Fibroblast of lung (primary cell): Measurements from ENCODE around the gene LPP. TPM values are rescaled to one million over a fixed set of nuclear protein-coding genes. Genes with fewer than 3 reads are reported as not detected.

Experiments used
- DNase-seq, 2 donors: peaks; one replicate each; pipeline versions ENCODE4 v3.0.0 to v3.0.0-alpha.2; 2010; ENCODE audit warnings: low read depth in 2 of 2
- H2AFZ ChIP-seq: 2 replicates; pipeline ENCODE4 v1.5.1; 2012; ENCODE audit warnings: low read length, control low read depth, inconsistent platforms
- H3K27ac ChIP-seq: 2 replicates; pipeline ENCODE4 v1.5.1; 2011; ENCODE audit warnings: low read length, control low read depth; ENCODE audit not compliant: insufficient read depth
- H3K27me3 ChIP-seq: 2 replicates; pipeline ENCODE4 v1.5.1; 2011; ENCODE audit warnings: mild to moderate bottlenecking, low read length; ENCODE audit not compliant: control insufficient read depth, insufficient read depth
- H3K36me3 ChIP-seq: 2 replicates; pipeline ENCODE4 v1.5.1; 2011; ENCODE audit warnings: low read length; ENCODE audit not compliant: control insufficient read depth, insufficient read depth
- H3K4me1 ChIP-seq: 2 replicates; pipeline ENCODE4 v1.5.1; 2011; ENCODE audit warnings: low read length; ENCODE audit not compliant: control insufficient read depth, insufficient read depth; ENCODE audit errors: extremely low read depth
- H3K4me2 ChIP-seq: 2 replicates; pipeline ENCODE4 v1.5.1; 2011; ENCODE audit warnings: low read length, control low read depth; ENCODE audit not compliant: insufficient read depth; ENCODE audit errors: extremely low read depth
- H3K4me3 ChIP-seq, 4 experiments: fragments of 200-600 bp in 1 of 4; sonication (generic) in 1 of 4; replicated peaks in 1 of 4; 2 replicates each; pipeline ENCODE4 v1.5.1; 2011 to 2016; ENCODE audit warnings: low read length in 4 of 4, low read depth in 3 of 4, mild to moderate bottlenecking in 3 of 4, control low read depth in 2 of 4, inconsistent platforms in 1 of 4, mixed read lengths in 1 of 4; ENCODE audit not compliant: insufficient read depth in 1 of 4; ENCODE audit errors: control extremely low read depth in 1 of 4
- H3K79me2 ChIP-seq: 2 replicates; pipeline ENCODE4 v1.5.1; 2012; ENCODE audit warnings: mild to moderate bottlenecking, low read length, inconsistent platforms; ENCODE audit not compliant: control insufficient read depth, insufficient read depth
- H3K9ac ChIP-seq: 2 replicates; pipeline ENCODE4 v1.5.1; 2011; ENCODE audit warnings: mild to moderate bottlenecking, low read length, control low read depth; ENCODE audit not compliant: insufficient read depth
- H3K9me3 ChIP-seq: 2 replicates; pipeline ENCODE4 v1.5.1; 2012; ENCODE audit warnings: low read depth, low read length; ENCODE audit not compliant: control insufficient read depth, insufficient read depth
- H4K20me1 ChIP-seq: 2 replicates; pipeline ENCODE4 v1.5.1; 2011; ENCODE audit warnings: low read length; ENCODE audit not compliant: control insufficient read depth, insufficient read depth; ENCODE audit errors: extremely low read depth
- EZH2 ChIP-seq: IDR thresholded peaks from 2 replicates; pipeline ENCODE4 v1.5.1; 2012; ENCODE audit warnings: low read length, control low read depth, mild to moderate bottlenecking; ENCODE audit errors: missing control alignments
- polyA plus RNA-seq, 2 donors: library from polyadenylated mRNA; depleted of rRNA in 1 of 2; stranded (reverse) in 1 of 2; unstranded in 1 of 2; fragments of >200 nt; gene quantifications; 2 replicates each; pipeline ENCODE4 v1.2.1, GENCODE V29; 2011 to 2012; ENCODE audit warnings: missing spikeins in 1 of 2
- total RNA-seq: library from RNA; depleted of rRNA; stranded (reverse); fragments of >200 nt; gene quantifications from 2 replicates; pipeline ENCODE4 v1.2.1, GENCODE V29; 2014
- TF ChIP-seq, protein P1 (sequence below), 2 donors: IDR thresholded peaks in 1 of 2; conservative IDR thresholded peaks in 1 of 2; 1 replicate in 1 of 2; 2 replicates in 1 of 2; pipeline ENCODE4 v1.5.1; 2011 to 2012; ENCODE audit warnings: low read length in 2 of 2, control low read depth in 1 of 2, inconsistent platforms in 1 of 2, low read depth in 1 of 2, mild to moderate bottlenecking in 1 of 2

Gene LPP
- total and polyA plus RNA-seq, 2 donors (not counting 1 experiment from before 2014, with no cell fraction given), result 69.0 to 124 TPM

DNA sequence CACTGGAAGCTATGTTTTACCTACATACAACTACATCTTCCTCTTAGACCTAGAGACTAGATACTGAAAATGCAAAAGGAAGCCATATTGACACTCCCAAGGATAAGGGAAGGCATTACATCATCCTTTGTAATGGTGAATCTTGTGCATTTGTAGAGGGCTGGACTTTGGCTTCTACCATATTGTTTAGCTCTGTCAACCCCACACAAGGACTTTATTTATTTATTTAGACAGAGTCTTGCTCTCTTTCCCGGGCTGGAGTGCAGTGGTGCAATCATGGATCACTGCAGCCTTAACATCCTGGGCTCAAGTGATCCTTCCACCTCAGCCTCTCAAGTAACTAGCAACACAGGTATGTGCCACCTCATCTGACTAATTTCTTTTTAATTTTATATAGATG is 686.3 kb downstream of the LPP start:
- TF ChIP-seq, protein P1, sequence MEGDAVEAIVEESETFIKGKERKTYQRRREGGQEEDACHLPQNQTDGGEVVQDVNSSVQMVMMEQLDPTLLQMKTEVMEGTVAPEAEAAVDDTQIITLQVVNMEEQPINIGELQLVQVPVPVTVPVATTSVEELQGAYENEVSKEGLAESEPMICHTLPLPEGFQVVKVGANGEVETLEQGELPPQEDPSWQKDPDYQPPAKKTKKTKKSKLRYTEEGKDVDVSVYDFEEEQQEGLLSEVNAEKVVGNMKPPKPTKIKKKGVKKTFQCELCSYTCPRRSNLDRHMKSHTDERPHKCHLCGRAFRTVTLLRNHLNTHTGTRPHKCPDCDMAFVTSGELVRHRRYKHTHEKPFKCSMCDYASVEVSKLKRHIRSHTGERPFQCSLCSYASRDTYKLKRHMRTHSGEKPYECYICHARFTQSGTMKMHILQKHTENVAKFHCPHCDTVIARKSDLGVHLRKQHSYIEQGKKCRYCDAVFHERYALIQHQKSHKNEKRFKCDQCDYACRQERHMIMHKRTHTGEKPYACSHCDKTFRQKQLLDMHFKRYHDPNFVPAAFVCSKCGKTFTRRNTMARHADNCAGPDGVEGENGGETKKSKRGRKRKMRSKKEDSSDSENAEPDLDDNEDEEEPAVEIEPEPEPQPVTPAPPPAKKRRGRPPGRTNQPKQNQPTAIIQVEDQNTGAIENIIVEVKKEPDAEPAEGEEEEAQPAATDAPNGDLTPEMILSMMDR (conservative IDR thresholded peaks at IDR 0.05 in 1 of 2, IDR thresholded peaks at IDR 0.05 in 1 of 2; ENCODE audit: low read depth in 1 of 2, low read length in 2 of 2), result no peak
- no peak for TF ChIP-seq EZH2
- H3K9me3 ChIP-seq, result no peaks in the 10 kb centered on the region
- no peaks in the 10 kb centered on the region for H3K36me3 ChIP-seq
- no peak for DNase-seq
- H3K4me3 ChIP-seq, result no peak overlapping the region
- H4K20me1 ChIP-seq, result no peaks in the 10 kb centered on the region
- peaks cover 2% of the 10 kb centered on the region for H3K4me1 ChIP-seq
- no peak overlapping the region for H3K27ac ChIP-seq
- no peak overlapping the region for H3K9ac ChIP-seq
- no peaks in the 10 kb centered on the region for H3K27me3 ChIP-seq
- no peaks in the 10 kb centered on the region for H3K79me2 ChIP-seq
- H3K4me2 ChIP-seq, result no peak overlapping the region
- H2AFZ ChIP-seq, result no peak overlapping the region

DNA sequence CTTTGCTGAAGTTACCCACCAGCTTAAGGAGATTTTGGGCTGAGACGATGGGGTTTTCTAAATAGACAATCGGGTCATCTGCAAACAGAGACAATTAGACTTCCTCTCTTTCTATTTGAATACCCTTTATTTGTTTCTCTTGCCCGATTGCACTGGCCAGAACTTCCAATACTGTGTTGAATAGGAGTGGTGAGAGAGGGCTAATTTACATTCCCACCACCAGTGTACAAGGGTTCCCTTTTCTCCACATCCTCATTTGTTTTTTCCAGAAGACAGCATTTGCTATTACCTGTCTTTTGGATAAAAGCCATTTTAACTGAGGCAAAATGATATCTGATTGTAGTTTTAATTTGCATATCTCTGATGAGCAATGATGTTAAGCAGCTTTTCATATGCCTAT is 687.9 kb downstream of the LPP start:
- Histone ChIP-seq H3K9ac (no peak overlapping the region), H3K79me2 (no peaks in the 10 kb centered on the region), H4K20me1 (no peaks in the 10 kb centered on the region), H3K4me1 (peaks cover 2% of the 10 kb centered on the region), H3K4me2 (no peak overlapping the region), H3K4me3 (no peak overlapping the region), H3K27ac (no peak overlapping the region), H3K9me3 (no peaks in the 10 kb centered on the region), H2AFZ (no peak overlapping the region), H3K27me3 (no peaks in the 10 kb centered on the region), H3K36me3 (no peaks in the 10 kb centered on the region)
- TF ChIP-seq, protein P1 (conservative IDR thresholded peaks at IDR 0.05 in 1 of 2, IDR thresholded peaks at IDR 0.05 in 1 of 2; ENCODE audit: low read depth in 1 of 2, low read length in 2 of 2), result no peak
- no peak for TF ChIP-seq EZH2
- DNase-seq, result no peak

DNA sequence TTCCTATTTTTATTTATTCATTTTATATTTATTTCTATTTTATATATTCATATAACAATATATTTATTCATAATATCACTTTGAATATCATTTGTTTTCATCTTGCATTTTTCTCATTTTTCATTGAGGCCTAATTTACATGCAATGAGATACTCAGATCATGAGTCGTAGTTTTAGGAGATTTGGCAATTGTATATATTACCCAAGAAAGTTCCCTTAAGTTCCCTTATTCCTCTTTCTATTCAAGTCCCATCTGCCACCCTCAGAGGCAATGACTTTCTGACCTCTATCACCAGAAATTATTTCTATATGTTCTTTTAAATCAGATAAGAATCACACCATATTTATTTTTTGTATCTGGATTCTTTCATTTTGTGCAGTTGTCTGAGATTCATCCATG is 688.7 kb downstream of the LPP start:
- no peak overlapping the region for H3K4me3 ChIP-seq
- no peak overlapping the region for H3K4me2 ChIP-seq
- no peaks in the 10 kb centered on the region for H4K20me1 ChIP-seq
- DNase-seq, result peak; percentile 23 to 59
- peaks cover 2% of the 10 kb centered on the region for H3K4me1 ChIP-seq
- no peak overlapping the region for H3K9ac ChIP-seq
- H2AFZ ChIP-seq, result no peak overlapping the region
- H3K36me3 ChIP-seq, result no peaks in the 10 kb centered on the region
- TF ChIP-seq EZH2, result no peak
- TF ChIP-seq, protein P1 (conservative IDR thresholded peaks at IDR 0.05 in 1 of 2, IDR thresholded peaks at IDR 0.05 in 1 of 2; ENCODE audit: low read depth in 1 of 2, low read length in 2 of 2), result no peak
- H3K27ac ChIP-seq, result no peak overlapping the region
- no peaks in the 10 kb centered on the region for H3K79me2 ChIP-seq
- H3K9me3 ChIP-seq, result no peaks in the 10 kb centered on the region
- no peaks in the 10 kb centered on the region for H3K27me3 ChIP-seq
